Panc1 (cell line): ENCODE results near the gene GRID2. TPM values are rescaled to one million over a fixed set of nuclear protein-coding genes. Genes with fewer than 3 reads are reported as not detected.

Source experiments
- ATAC-seq: fragments of 200-7000 bp; cut with Tn5 transposase; 2 replicates; pipeline ENCODE4 v1.9.1; 2020; ENCODE audit warnings: mild to moderate bottlenecking, moderate library complexity
- BruUV-seq: library from RNA; stranded (reverse); fragments of 400-500 nt; replicated peaks from 2 replicates; lab custom pipeline; 2021; lab: Mats Ljungman, UMichigan
- CTCF ChIA-PET: fragments of 300-600 bp; sonication (Branson Sonifier 250); formaldehyde crosslinking; loops from one replicate; lab custom pipeline; 2022; ENCODE audit warnings: antibody characterized with exemption; lab: Charles Lee
- POLR2A ChIA-PET: fragments of 300-600 bp; sonication (Branson Sonifier 250); formaldehyde crosslinking; loops from one replicate; lab custom pipeline; 2022; ENCODE audit warnings: antibody characterized with exemption; lab: Charles Lee
- DNase-seq: peaks from one replicate; pipeline ENCODE4 v3.0.0-alpha.2; 2010; ENCODE audit warnings: low read depth, low spot score
- H3K27ac ChIP-seq: 2 replicates; pipeline ENCODE4 v1.5.1; 2011; ENCODE audit warnings: mild to moderate bottlenecking, low read length, inconsistent platforms
- H3K27me3 ChIP-seq: fragments of 200-500 bp; sonication (Bioruptor generic); 2 replicates; pipeline ENCODE4 v1.6.0; 2014; ENCODE audit warnings: low read length, inconsistent platforms; ENCODE audit not compliant: control insufficient read depth, insufficient read depth
- H3K36me3 ChIP-seq: fragments of 200-500 bp; sonication (Bioruptor generic); 2 replicates; pipeline ENCODE4 v1.5.1; 2014; ENCODE audit warnings: inconsistent platforms, mild to moderate bottlenecking, low read length, moderate library complexity; ENCODE audit not compliant: control insufficient read depth, insufficient read depth
- H3K4me1 ChIP-seq: 2 replicates; pipeline ENCODE4 v1.5.1; 2011; ENCODE audit warnings: inconsistent platforms, mild to moderate bottlenecking, low read length, moderate library complexity; ENCODE audit not compliant: control insufficient read depth, insufficient read depth
- H3K4me3 ChIP-seq, 2 experiments: 2 replicates each; pipeline ENCODE4 v1.5.1; 2011 to 2012; ENCODE audit warnings: low read depth in 2 of 2, low read length in 2 of 2, mild to moderate bottlenecking in 2 of 2, inconsistent platforms in 1 of 2, moderate library complexity in 1 of 2
- H3K9me3 ChIP-seq: fragments of 200-500 bp; sonication (Bioruptor generic); 2 replicates; pipeline ENCODE4 v1.5.1; 2014; ENCODE audit warnings: low read depth, mild to moderate bottlenecking, inconsistent platforms, low read length, moderate library complexity; ENCODE audit not compliant: control insufficient read depth, insufficient read depth
- CTCF ChIP-seq: fragments of 450-650 bp; IDR thresholded peaks from 2 replicates; pipeline ENCODE4 v1.5.1; 2017; ENCODE audit warnings: mild to moderate bottlenecking
- POLR2AphosphoS5 ChIP-seq: IDR thresholded peaks from 2 replicates; pipeline ENCODE4 v1.6.1; 2012; ENCODE audit warnings: mild to moderate bottlenecking, low read depth, low read length, moderate library complexity
- REST ChIP-seq, 2 experiments: IDR thresholded peaks; 2 replicates each; pipeline ENCODE4 v1.6.1; 2011 to 2012; ENCODE audit warnings: low read depth in 2 of 2, control low read depth in 1 of 2, low read length in 1 of 2, mild to moderate bottlenecking in 1 of 2, moderate library complexity in 1 of 2; ENCODE audit not compliant: insufficient read depth in 1 of 2
- SIN3A ChIP-seq: IDR thresholded peaks from 2 replicates; pipeline ENCODE4 v1.6.1; 2012; ENCODE audit warnings: low read depth, mild to moderate bottlenecking, low read length, moderate library complexity, borderline replicate concordance; ENCODE audit not compliant: insufficient read depth
- TCF7L2 ChIP-seq: IDR thresholded peaks from 2 replicates; pipeline ENCODE4 v1.6.1; 2011; ENCODE audit warnings: mild to moderate bottlenecking, low read depth, low read length, inconsistent platforms
- in situ Hi-C: cut with HindIII; loops from 2 replicates; pipeline ENCODE4 v1.10.0; 2016; ENCODE audit warnings: low sequenced_read_pairs, low pct_unique_long_range_greater_than_20kb
- intact Hi-C: fragments of 100-400 bp; cut with micrococcal nuclease; formaldehyde crosslinking; loops from one replicate; pipeline ENCODE4 v1.10.0; 2022; ENCODE audit not compliant: unreplicated experiment
- total RNA-seq: library from RNA; stranded (reverse); gene quantifications from one replicate; pipeline ENCODE4 v1.2.1, GENCODE V29; 2021; ENCODE audit not compliant: unreplicated experiment

The GRID2 gene
- total RNA-seq, 1 experiment from 2014 or later: 0.08 TPM

GRCh38 chr4:93501946-93502345 lies 1198.2 kb downstream of the GRID2 start:
- Histone ChIP-seq H3K36me3 (no peaks in the 10 kb centered on the region), H3K9me3 (no peaks in the 10 kb centered on the region), H3K4me3 (no peak overlapping the region), H3K4me1 (no peaks in the 10 kb centered on the region), H3K27ac (no peak overlapping the region), H3K27me3 (no peaks in the 10 kb centered on the region)
- intact Hi-C loops: no loop called here
- DNase-seq (no peak), ATAC-seq (no peak)
- in situ Hi-C loops: no loop called here
- POLR2A ChIA-PET: no interaction called here
- no peak for TF ChIP-seq TCF7L2
- TF ChIP-seq CTCF: no peak
- TF ChIP-seq REST (IDR thresholded peaks at IDR 0.05; ENCODE audit: insufficient read depth in 1 of 2, low read depth in 2 of 2, low read length in 1 of 2): no peak
- no peak for TF ChIP-seq SIN3A
- no peak for TF ChIP-seq POLR2AphosphoS5
- no TSS peak for BruUV-seq
- CTCF ChIA-PET: no interaction called here

GRCh38 chr4:93502991-93503390 lies 1199.2 kb downstream of the GRID2 start:
- BruUV-seq: no TSS peak

More at GRCh38 chr4:93502991-93503390, 1199.2 kb downstream of the GRID2 start:
- Histone ChIP-seq H3K4me3 (no peak overlapping the region), H3K27ac (no peak overlapping the region), H3K9me3 (no peaks in the 10 kb centered on the region), H3K4me1 (no peaks in the 10 kb centered on the region), H3K36me3 (no peaks in the 10 kb centered on the region), H3K27me3 (no peaks in the 10 kb centered on the region)
- in situ Hi-C loops: no loop called here
- POLR2A ChIA-PET: no interaction called here
- no peak for ATAC-seq
- CTCF ChIA-PET: no interaction called here
- intact Hi-C loops: no loop called here
- DNase-seq: no peak
- TF ChIP-seq REST (IDR thresholded peaks at IDR 0.05; ENCODE audit: insufficient read depth in 1 of 2, low read depth in 2 of 2, low read length in 1 of 2): no peak
- TF ChIP-seq TCF7L2: no peak
- TF ChIP-seq SIN3A: no peak
- TF ChIP-seq CTCF: no peak
- TF ChIP-seq POLR2AphosphoS5: no peak
